C4-2B (cell line): ENCODE results near the gene CSMD2.

ENCODE experiments used
- ZFX ChIP-seq: fragments of 450-650 bp; IDR thresholded peaks from 2 replicates; pipeline ENCODE4 v1.6.1; 2017
- TF ChIP-seq, protein P1 (sequence below): fragments of 450-650 bp; conservative IDR thresholded peaks from 2 replicates; pipeline ENCODE4 v1.5.1; 2017; ENCODE audit warnings: mild to moderate bottlenecking

DNA sequence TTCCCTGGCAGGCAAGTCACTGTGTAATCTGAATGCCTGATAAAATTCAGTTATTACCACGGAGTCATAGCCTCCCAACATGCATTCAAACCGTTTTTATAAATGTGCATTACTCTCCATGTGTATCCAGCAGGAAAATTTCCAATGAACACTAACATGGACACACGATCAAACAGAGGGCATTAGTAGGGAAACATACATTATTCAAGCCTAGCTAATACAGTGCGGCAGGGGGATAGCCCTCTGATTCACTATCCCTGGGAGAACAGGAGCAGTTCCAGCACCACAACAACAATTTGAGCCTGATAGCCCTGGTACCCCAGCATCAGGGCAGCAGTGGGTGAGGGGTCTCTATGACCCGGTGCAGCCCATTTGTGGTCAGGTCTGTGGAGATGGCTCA, 337.0 kb downstream of the CSMD2 start:
- TF ChIP-seq, protein P1, sequence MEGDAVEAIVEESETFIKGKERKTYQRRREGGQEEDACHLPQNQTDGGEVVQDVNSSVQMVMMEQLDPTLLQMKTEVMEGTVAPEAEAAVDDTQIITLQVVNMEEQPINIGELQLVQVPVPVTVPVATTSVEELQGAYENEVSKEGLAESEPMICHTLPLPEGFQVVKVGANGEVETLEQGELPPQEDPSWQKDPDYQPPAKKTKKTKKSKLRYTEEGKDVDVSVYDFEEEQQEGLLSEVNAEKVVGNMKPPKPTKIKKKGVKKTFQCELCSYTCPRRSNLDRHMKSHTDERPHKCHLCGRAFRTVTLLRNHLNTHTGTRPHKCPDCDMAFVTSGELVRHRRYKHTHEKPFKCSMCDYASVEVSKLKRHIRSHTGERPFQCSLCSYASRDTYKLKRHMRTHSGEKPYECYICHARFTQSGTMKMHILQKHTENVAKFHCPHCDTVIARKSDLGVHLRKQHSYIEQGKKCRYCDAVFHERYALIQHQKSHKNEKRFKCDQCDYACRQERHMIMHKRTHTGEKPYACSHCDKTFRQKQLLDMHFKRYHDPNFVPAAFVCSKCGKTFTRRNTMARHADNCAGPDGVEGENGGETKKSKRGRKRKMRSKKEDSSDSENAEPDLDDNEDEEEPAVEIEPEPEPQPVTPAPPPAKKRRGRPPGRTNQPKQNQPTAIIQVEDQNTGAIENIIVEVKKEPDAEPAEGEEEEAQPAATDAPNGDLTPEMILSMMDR, result no peak
- TF ChIP-seq ZFX, result no peak
